AML-193 (cell line): Measurements from ENCODE around the gene MND1.
A peak's percentile ranks its signal among the peaks of the same experiment; 100 is the strongest.

Source experiments
- DNase-seq, 2 experiments: peaks; one replicate each; lab custom pipeline; 2025; lab: John Stamatoyannopoulos, UW

The MND1 gene

DNA sequence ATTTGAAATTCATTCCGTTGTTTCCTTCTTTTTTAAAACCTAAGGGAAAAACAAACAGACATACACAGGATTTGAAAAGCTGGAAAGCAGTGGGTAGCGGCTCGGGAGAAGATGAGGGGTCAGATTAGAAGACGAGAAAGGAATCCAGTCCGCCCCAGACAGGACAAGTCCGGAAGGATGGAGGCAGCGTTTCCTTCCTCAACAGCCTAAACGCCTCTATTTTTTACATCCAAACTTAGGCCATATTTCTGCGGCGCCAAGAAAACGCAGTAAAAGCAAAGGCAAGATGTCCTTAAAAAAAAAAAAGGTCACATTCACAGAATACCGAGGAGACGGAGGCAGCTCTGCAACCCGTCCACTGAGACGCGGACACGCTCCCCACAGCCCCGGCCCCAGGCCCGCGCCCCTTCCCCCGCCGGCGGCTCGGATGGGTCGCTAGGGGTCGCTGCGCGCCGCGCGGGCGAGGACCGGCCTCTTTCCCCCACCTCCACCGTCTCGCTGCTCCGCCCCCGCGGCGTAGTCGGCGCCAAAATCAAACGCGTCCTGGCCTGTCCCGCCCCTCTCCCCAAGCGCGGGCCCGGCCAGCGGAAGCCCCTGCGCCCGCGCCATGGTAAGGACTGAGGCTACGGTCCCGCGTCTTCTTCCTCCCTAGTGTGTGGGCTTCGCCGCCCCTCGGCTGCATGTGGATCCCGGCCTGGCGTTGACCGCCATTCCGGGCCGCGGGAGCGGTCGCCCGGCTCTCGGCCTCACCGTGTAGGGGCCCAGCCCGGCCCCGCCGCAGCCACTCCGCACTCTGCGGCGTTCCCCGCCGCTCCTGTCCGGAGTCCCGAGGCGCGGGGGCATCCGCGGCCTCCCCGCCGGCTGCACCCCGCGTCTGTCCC lies at the start of gene MND1:
Gene MND1, plus strand, starts transcription at position 558 of the 881 bp plus-strand sequence. Its CDS starts 50 bp downstream, at position 608.
- peak; percentile 54 to 76 for DNase-seq

- DNase-seq = no peak
These were observed 49.2 kb upstream of the MND1 start for GRCh38 chr4:153295131-153295755.

DNA sequence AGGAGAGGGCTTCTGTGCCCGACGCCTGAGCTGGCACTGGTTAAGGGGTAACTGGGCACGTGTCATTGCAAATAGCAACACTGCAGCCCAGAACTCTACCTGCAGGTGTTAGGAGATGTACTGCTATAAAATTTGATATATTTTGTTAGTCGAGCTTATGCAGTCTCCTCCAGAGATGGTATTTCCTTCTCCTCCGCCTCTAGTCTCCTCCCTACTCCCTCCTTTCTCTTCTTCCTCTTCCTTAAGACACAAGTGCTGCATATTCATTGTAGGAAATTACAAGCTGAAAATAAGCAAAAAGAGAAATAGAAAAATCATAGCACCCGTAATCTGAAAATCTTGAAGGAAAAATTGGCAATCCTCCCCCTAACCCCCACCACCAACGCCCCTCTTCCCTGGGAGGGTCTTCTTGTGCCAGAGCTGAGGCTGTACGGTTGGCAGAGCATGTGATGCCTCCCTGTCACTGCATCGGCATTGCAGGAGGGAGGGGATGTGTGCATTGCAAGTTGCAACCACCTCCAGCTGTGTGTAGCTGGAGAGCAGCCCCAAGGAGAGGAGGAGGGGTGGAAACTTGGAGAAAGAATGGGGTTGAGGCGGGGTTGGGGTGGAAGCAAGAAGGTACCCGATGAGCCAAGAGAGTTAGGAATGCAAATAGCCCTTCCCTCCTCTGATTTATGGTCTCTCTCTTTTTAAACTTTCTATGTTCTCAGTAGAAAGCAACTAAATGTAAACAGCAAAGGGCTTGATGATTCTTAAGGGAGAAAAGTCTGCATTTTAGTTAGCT lies 48.3 kb upstream of the MND1 start:
- no peak for DNase-seq

DNA sequence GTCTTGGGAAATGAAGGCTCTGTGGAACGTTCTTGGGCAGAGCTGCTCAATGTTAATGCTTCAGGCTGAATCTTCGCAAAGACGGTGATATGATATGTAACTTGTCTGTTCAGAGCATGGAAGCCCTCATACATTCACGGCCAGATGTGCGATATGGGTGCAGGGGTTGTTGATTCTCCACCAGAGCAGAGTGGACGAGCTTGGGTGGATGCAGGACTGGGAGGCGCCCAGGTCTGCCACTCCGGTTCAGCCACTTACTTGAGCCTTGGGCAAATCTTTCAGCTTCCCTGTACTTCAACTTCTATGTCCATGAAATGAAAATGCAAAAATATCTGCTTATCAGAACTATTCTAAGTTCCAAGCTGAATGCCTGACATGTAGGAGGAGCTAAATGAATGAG lies 47.4 kb upstream of the MND1 start:
- no peak for DNase-seq

DNA sequence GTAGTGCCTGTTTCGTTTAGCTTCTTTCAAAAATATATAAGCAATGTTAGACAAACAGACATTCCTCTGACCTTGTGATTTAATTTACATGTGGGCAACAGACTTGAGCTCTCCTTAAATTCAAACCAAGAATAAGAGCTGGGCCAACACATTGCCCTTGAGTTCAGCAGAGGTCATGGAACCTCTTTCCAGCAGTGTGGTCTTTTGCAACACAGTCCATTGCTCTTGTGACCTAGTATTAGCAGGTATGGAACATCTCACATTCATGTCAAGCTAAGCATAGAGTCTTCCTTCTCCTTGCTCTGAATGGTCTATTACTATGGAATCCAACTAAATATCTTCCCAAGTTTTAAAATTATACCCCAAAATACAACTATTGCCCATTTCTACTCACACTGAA lies 33.7 kb upstream of the MND1 start:
- DNase-seq = no peak

DNA sequence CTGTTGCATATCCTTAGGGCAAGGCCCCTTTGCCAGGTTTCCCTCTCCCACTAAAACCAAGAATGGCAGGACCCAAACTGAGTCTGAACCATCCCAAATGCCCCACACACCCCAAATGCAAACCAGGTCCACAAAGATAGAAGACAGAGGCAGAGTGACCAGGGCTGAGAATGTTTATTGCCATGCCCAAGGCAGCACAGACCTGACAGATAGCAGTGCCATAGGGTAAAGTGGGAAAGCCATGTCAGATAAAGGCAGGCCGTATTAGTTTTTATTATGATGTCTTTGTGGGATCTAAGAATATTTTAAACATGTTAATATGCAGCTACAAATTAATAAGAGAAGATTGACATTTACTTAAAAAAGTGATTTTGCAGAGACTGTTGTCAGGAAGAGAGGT lies 29.6 kb upstream of the MND1 start:
- no peak for DNase-seq

- DNase-seq = peak; percentile 20 to 52
These were observed 25.7 kb upstream of the MND1 start for GRCh38 chr4:153318696-153319320.

DNA sequence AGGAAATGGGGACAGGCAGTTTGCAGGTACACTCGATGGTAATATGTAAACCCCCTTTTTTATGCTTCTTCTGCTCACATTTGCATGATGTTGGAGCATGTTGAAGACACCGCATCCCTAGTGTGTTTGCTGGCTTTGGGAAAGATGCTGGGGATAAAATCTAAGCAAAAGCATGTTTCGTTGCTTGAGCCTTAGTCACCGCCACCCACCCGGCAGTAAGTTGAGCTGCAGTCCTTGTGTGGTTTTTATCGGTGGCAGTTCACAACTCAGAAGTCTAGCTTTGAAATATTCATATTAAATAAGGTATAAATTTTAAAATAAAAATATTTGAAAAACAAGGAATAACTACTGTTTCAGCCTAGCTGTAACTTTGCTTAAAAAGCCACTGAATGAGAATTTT lies 21.7 kb upstream of the MND1 start:
- DNase-seq = no peak

DNA sequence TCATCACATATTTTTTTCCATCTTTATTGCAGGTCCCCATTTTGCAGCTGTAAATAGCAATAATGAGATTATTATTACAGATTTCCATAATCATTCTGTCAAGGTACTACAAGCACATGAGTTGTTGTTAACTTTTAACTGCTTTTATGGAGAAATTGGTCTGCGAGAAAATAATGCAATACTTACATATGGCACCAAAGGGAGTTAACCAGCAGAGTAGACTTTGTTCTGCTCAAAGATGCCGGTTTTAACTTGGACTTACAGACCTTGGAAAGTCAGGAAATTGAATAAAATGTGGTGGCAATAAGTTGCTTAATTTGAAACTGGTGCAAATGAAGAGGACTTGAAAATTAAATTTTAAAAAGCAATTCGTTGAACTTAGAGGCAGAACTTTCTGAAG lies 20.4 kb upstream of the MND1 start:
- DNase-seq = no peak

GRCh38 chr4:153325558-153325957 lies 18.9 kb upstream of the MND1 start:
- no peak for DNase-seq

DNA sequence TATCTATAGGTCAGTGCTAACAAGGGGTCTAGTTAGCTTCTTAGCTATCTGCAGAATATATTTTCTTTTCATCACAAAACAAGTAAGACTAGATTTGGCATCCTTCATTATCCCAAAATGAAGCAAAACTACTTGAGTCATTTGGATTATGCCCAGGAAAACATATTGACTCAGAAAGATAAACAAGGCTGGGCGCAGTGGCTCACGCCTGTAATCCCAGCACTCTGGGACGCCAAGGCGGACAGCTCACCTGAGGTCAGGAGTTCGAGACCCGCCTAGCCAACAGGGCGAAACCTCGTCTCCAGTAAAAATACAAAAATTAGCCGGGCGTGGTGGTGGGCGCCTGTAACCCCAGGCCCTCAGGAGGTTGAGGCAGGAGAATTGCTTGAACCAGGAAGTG lies 18.0 kb upstream of the MND1 start:
- DNase-seq = no peak

DNA sequence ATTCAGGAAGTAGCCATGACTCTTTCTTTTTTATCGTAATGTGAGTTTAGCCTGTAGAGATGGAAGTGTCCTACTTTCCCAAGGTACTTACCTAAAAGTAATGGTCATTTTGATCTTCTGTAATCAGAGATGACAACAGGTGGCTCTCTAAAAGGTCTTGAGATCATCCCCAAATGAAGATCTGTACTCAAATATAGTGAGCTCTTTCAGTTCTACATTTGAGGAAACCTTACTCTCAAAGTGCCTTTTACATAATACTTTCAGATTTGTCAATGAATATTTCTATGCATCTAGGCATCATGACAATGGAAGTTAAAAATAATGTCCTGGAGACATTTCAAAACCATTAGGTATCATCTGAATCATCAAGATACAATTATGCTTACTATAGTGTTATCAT lies 17.2 kb upstream of the MND1 start:
- DNase-seq = no peak

GRCh38 chr4:153332936-153333335 lies 11.6 kb upstream of the MND1 start:
- DNase-seq = no peak

DNA sequence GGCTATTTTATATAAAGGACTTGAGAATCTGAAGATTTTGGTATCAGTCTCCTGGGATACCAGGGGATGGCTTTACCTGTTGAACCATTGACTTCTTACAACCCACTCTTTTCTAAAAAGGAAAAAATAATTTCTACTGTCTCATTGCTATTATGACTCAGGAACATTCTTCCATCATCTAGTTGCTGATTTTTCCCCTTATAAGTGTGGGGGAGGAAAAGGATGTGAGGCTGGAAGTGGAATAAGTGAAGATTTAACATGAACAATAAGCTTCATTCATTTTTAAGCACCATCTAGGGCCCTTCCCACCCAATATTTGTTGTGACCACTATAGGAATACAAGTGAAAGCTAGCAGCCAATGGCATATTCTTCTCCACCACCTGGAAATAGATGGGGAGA lies 10.6 kb upstream of the MND1 start:
- no peak for DNase-seq

GRCh38 chr4:153335665-153336064 lies 8.8 kb upstream of the MND1 start:
- no peak for DNase-seq

DNA sequence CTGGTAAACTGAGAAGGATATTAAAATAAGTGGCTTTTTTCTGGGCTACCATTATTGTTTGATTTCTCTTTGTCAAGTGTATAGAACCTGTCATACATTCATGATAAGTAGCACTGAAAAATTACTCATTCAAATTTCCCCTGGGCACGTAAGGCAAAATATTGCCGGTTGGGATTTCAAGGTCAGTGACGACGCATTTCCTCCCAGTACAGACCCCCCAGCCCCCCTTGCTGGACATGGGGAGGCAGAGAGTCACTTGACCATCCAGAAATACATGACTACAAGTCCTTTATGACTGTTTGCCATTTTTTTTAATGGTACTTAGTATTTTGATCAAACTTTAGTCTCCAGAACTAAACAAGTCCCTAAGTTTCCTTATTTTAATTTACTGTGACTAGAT lies 6.8 kb upstream of the MND1 start:
- no peak for DNase-seq

DNA sequence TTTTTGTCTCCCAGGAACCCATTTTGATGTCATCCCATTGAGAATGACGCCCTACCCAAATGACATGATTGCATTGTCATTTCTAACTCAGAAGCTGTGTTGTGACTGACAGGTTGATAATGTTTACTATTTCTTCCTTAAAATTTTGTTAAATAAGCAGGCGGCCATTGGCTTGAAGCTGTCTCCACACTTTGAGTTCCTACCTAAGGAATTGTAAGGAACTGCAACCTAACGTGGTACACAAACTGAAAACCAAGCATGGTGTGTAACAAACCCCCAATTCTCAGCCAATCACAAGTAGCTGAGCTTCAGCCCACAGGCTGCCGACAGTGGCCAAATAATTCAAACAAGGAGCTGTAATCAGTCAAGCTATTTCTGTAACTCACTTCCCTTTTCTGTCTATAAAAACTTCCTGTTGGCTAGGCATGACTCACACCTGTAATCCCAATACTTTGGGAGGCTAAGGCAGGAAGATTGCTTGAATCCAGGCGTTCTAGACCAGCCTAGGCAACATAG lies 2.9 kb upstream of the MND1 start:
- peak; percentile 60 to 77 for DNase-seq

DNA sequence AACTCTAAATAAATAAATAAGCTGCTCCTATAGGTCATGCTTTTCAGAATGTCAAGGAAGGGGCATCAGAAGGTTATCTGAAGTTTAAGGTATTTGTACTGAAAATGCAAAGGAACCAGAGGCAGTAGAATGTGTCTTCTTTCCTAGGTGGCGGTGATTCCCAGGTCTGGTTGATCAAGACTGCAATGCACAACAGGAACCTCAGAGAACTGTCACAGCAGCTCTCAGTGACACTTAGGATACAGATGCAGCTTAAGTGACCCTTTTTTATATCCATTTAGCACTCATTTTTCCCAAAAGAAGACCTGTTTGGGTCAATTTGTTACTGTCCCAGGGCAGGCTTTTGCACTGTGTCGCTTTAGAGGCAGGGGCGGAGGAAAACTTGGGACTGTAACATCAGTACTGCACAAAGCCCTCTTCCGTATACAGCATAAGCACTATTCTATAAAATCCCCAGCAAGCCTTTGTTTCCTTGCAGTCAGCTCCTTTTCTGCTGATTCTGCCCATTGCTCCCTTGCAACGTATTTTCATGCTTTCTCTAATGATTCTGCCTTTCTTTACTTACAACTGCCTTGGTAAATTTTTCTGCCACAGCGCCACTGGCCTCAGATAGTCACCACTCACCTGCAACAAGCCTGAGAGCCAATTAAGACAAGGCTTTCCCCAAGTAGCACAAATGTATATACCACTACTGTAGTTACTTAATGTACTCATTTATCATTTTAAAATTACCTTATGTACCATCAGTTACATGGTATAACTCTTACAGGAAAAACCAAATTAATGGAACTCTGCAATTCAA lies 1.5 kb upstream of the MND1 start:
- no peak for DNase-seq

DNA sequence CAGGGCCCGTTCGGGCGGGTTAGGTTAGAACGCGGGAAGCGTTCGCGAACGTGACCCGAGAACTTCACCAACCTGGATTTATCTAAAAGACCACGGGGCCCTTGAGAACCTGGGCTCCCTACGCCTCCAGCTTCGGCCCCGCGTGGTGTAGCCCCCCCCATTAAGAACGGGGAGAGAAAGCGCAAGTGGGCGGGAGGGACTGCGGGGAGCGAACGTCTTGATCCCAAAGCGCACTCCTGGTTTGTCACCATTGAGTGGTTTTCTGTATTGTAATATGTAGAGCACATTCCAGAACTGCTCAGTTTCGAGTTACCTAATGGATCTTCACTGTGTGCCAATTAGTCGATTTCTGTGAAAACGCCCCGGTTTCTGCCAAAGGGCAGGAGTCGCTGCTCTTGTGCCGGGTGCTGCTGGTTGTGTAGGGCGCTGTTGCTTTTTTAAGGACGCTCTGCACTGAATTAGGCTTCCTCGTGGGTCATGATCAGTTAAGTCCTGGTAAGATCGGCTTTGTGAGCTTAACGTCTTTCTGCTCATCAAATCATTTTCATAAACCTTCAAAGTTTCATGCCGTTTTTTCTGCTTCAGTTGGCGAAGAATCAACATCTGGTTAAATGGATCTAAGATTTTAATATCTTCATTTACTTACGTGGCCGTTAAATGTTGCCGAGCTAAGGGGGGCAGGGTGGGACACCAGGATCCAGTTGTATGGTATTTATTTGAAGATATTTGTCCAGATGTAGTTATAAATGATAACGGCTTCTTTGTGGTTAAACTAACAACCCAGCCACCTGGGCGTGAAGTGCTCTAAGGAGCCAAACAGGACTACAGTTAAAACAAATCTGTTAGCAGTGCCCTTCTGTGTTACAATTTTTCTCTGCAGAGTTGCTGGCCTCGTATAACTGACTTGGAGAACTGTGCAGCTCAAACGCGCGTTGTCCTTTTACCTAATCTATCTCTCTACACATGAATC lies 809 bp downstream of the MND1 start:
- peak; percentile 52 to 59 for DNase-seq

DNA sequence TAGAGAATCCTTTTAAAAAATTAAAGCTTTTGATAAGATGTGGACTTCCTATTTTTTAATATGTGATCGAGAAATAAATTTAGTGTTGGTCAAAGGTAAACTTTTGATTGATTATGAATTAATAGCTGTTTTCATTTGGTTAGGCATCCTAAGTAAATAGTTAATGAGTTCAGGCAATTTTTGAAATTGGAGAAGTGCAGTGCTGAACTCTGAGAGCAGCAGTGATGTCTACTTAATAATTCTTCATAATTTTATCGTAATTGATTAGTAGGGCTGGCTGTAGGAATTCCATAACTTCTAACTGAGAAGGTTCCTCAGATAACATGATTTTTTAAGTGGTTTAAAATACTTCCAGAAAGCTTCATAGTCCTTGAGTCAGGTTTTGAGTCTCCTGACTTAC lies 1.5 kb downstream of the MND1 start:
- no peak for DNase-seq
